GM12892 (cell line): ENCODE results near the gene INTS11.

Source experiments
- POLR2A ChIP-seq: IDR thresholded peaks from 2 replicates; pipeline ENCODE4 v1.6.1; 2011; ENCODE audit warnings: low read depth, low read length, control low read depth
- POLR2AphosphoS5 ChIP-seq: IDR thresholded peaks from 2 replicates; pipeline ENCODE4 v1.6.1; 2011; ENCODE audit warnings: low read depth, low read length, control low read depth

DNA sequence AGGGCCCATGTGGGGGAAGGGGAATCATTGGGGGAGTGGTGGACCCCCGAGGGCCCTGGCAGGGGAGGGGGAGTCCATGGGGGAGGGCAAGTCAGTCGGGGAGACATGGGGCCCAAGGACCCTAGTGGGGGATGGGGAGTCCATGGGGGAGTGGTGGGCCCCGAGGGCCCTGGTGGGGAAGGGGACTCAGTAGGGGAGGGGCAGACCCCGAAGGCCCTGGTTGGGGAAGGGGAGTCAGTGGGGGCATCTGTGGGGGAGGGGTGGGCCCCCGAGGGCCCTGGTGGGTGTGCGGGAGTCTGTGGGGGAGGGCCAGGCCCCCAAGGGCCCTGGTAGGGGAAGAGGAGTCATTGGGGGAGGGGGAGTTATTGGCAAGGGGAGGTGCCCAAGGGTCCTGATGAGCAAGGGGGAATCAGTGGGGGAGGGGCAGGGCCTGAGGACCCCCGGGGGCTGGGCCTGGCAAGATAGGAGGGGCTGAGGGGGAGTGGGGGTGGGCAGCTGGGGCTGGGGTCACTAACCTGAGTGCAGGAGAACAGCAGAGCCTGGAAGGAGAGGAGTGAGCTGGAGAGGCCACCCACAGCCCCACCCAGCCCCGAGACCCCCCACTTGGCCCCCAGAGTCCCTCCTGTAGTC lies 31.8 kb upstream of the INTS11 start:
- TF ChIP-seq POLR2A (no peak), POLR2AphosphoS5 (no peak)
